Measurements from ENCODE around the gene GPR3. TPM values are rescaled to one million over a fixed set of nuclear protein-coding genes. Genes with fewer than 3 reads are reported as not detected.
"Not testable (repeated sequence)": the region's sequence is repeated elsewhere in the genome, so short reads cannot be mapped to it uniquely, and the experiment has no call there.

Gene GPR3
- total RNA-seq, 1 experiment from 2014 or later, result 0.98 TPM

DNA sequence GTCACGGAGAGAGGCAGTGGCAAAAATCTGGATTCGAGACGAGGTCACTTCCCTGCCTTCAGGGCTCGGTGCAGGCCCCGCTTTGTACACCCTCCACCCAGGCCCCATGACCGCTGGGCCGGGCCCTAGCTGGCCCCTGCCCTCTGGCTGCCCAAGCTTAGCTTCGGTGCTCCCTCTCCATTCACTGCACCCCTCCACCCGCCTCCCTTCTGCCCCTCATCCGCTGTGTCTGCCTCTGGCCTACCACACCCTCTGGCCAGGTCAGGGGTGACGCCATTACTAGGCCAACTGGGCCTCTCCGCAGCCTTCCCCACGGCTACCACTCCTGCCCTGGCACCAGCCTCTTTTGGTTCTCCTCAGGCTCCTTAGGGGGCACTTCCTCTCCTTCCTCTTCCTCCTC, 8.8 kb upstream of the GPR3 start:
- TF ChIP-seq, protein P1, sequence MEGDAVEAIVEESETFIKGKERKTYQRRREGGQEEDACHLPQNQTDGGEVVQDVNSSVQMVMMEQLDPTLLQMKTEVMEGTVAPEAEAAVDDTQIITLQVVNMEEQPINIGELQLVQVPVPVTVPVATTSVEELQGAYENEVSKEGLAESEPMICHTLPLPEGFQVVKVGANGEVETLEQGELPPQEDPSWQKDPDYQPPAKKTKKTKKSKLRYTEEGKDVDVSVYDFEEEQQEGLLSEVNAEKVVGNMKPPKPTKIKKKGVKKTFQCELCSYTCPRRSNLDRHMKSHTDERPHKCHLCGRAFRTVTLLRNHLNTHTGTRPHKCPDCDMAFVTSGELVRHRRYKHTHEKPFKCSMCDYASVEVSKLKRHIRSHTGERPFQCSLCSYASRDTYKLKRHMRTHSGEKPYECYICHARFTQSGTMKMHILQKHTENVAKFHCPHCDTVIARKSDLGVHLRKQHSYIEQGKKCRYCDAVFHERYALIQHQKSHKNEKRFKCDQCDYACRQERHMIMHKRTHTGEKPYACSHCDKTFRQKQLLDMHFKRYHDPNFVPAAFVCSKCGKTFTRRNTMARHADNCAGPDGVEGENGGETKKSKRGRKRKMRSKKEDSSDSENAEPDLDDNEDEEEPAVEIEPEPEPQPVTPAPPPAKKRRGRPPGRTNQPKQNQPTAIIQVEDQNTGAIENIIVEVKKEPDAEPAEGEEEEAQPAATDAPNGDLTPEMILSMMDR (conservative IDR thresholded peaks at IDR 0.05), result no peak
- TF ChIP-seq EZH2 (IDR thresholded peaks at IDR 0.05; ENCODE audit: low read depth), result no peak
- no peak overlapping the region; the same call in 1 of the 2 replicates for H3K4me2 ChIP-seq
- DNase-seq, result no peak
- no peaks in the 10 kb centered on the region for H3K9me3 ChIP-seq (ENCODE audit: insufficient read depth, low read depth)
- H3K4me3 ChIP-seq, result no peak overlapping the region
- POLR2A ChIA-PET (ENCODE audit: unreplicated experiment), result no interaction called here
- H2AFZ ChIP-seq, result no peak overlapping the region
- H3K27ac ChIP-seq, result no peak overlapping the region
- H3F3A ChIP-seq (ENCODE audit: insufficient read depth, low read depth), result no peaks in the 10 kb centered on the region
- intact Hi-C loops (cut with micrococcal nuclease; ENCODE audit: unreplicated experiment), result loop anchor here (2.0 kb wide), 1 partner anchor 17 kb away; the partner anchor contains the start of gene MAP3K6
- H3K9me2 ChIP-seq (ENCODE audit: insufficient read depth), result no peaks in the 10 kb centered on the region
- CTCF ChIA-PET, result interaction anchor here (0.6 kb wide), 1 partner anchor 141 kb away, joined by 4 read pairs; no protein-coding TSS in a partner anchor
- no peaks in the 10 kb centered on the region for H3K27me3 ChIP-seq (ENCODE audit: insufficient read depth, low read depth)
- H3K4me1 ChIP-seq (replicated peaks; ENCODE audit: insufficient read depth), result no peaks in the 10 kb centered on the region
- H3K79me2 ChIP-seq (ENCODE audit: low read depth), result no peaks in the 10 kb centered on the region
- H3K36me3 ChIP-seq (ENCODE audit: low read depth), result no peaks in the 10 kb centered on the region
- no peaks in the 10 kb centered on the region for H4K20me1 ChIP-seq (ENCODE audit: insufficient read depth)
- BruUV-seq (replicated peaks), result no TSS peak

DNA sequence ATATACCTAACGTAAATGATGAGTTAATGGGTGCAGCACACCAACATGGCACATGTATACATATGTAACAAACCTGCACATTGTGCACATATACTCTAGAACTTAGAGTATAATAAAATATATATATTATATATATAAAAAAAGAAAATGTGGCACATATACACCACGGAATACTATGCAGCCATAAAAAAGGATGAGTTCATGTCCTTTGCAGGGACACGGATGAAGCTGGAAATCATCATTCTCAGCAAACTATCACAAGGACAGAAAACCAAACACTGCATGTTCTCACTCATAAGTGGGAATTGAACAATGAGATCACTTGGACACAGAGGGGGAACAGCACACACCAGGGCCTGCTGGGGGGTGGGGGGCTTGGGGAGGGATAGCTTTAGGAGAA, 7.6 kb upstream of the GPR3 start:
- DNase-seq; H3K36me3 ChIP-seq (ENCODE audit: low read depth); H3K79me2 ChIP-seq (ENCODE audit: low read depth); H3K27ac ChIP-seq; H3K9me3 ChIP-seq (ENCODE audit: insufficient read depth, low read depth); H3K4me3 ChIP-seq; H3K4me2 ChIP-seq; CTCF ChIA-PET; H4K20me1 ChIP-seq (ENCODE audit: insufficient read depth); H3F3A ChIP-seq (ENCODE audit: insufficient read depth, low read depth); intact Hi-C loops (cut with micrococcal nuclease; ENCODE audit: unreplicated experiment); H2AFZ ChIP-seq; H3K4me1 ChIP-seq (replicated peaks; ENCODE audit: insufficient read depth); BruUV-seq (replicated peaks); H3K9me2 ChIP-seq (ENCODE audit: insufficient read depth); H3K27me3 ChIP-seq (ENCODE audit: insufficient read depth, low read depth): not testable (repeated sequence)
- POLR2A ChIA-PET (ENCODE audit: unreplicated experiment), result interaction anchor here (0.7 kb wide), 1 partner anchor 388 kb away, joined by 6 read pairs; the partner anchor contains the start of gene STX12

DNA sequence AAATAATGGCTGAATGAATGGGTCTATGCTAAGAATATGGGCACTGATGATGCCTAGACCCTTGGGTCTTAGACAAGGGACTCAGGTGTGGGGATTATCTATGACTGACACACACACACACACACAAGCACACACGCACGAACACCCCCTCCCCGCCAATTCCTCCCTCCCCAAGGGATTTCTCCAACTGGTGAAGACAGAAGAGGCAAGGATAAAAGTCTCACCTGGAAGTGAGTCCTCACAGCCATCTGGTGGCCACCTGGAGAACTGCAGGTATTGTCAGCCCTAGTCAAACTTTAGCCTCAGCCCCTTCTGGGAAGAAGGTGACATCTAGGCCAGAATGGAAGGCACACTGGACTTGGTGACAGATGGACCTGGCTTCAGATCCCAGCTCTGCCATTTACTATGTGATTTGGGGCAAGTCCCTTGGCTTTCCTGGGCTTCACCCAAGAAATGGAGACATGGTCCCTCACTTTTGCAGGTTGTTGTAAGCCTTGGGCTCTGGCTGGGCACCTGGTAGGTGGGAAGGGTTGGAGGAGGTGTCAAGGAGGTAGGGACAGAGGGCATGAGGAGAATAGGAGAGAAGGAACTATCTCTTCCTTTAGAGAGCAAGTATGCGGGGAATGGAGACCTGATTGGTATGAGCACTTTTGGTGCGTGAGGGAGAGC, 4.0 kb upstream of the GPR3 start:
- no peaks in the 10 kb centered on the region for H3F3A ChIP-seq (ENCODE audit: insufficient read depth, low read depth)

More for the DNA sequence above, 4.0 kb upstream of the GPR3 start:
- intact Hi-C loops (cut with micrococcal nuclease; ENCODE audit: unreplicated experiment), result loop anchor here (1.0 kb wide), 1 partner anchor 87 kb away; no protein-coding TSS in a partner anchor
- ChIA-PET CTCF (interaction anchor here (0.7 to 2.0 kb wide), 4 partner anchors 87 to 92 kb away, joined by 3 to 7 read pairs (median 4); no protein-coding TSS in a partner anchor), POLR2A (ENCODE audit: unreplicated experiment) (no interaction called here)
- H4K20me1 ChIP-seq (ENCODE audit: insufficient read depth), result no peaks in the 10 kb centered on the region
- H2AFZ ChIP-seq, result no peak overlapping the region
- BruUV-seq (replicated peaks), result no TSS peak
- H3K9me2 ChIP-seq (ENCODE audit: insufficient read depth), result no peaks in the 10 kb centered on the region
- no peak overlapping the region for H3K27ac ChIP-seq
- TF ChIP-seq, protein P1 (conservative IDR thresholded peaks at IDR 0.05), result peak; percentile 87
- no peak for TF ChIP-seq EZH2 (IDR thresholded peaks at IDR 0.05; ENCODE audit: low read depth)
- no peaks in the 10 kb centered on the region for H3K27me3 ChIP-seq (ENCODE audit: insufficient read depth, low read depth)
- no peaks in the 10 kb centered on the region for H3K4me1 ChIP-seq (replicated peaks; ENCODE audit: insufficient read depth)
- H3K79me2 ChIP-seq (ENCODE audit: low read depth), result no peaks in the 10 kb centered on the region
- H3K36me3 ChIP-seq (ENCODE audit: low read depth), result no peaks in the 10 kb centered on the region
- H3K9me3 ChIP-seq (ENCODE audit: insufficient read depth, low read depth), result no peaks in the 10 kb centered on the region
- H3K4me3 ChIP-seq, result no peak overlapping the region
- peak; percentile 55 to 71 for DNase-seq
- H3K4me2 ChIP-seq, result no peak overlapping the region
